ENCODE measurements around the gene GPR107.

GPR107 gene

DNA sequence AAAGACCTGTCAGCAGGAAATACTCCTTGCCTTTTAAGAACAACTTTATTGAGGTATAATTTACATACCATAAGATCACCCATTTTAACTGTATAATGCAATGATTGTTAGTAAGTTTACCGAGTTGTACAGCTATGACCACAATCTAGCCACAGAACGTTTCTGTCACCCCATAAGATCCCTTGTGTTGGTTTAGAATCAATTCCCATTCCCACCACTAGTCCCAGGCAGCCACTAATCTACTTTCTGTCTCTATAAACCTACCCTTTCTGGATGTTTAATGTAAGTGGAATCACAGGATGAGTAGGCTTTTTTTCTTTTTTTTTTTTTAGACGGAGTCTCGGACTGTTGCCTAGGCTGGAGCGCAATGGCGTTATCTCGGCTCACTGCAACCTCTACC lies 4.4 kb downstream of the GPR107 start:
- Histone ChIP-seq H3K79me2 (ENCODE audit: insufficient read depth, low read depth) (peaks cover 57% of the 10 kb centered on the region), H3K36me3 (ENCODE audit: insufficient read depth) (no peaks in the 10 kb centered on the region), H2AFZ (ENCODE audit: low read depth) (no peak overlapping the region), H3K4me3 (IDR thresholded peaks at IDR 0.05; ENCODE audit: insufficient read depth, low read depth, low read length) (no peak overlapping the region), H3K27ac (no peak overlapping the region), H4K20me1 (ENCODE audit: insufficient read depth) (no peaks in the 10 kb centered on the region), H3K4me2 (no peak overlapping the region), H3K27me3 (ENCODE audit: insufficient read depth, low read depth) (no peaks in the 10 kb centered on the region), H3K9ac (no peak overlapping the region), H3K4me1 (ENCODE audit: low read depth, poor library complexity, severe bottlenecking) (peaks cover 14% of the 10 kb centered on the region)
- no peak for TF ChIP-seq CTCF (conservative IDR thresholded peaks at IDR 0.05; ENCODE audit: low read depth, low read length)

GRCh38 chr9:130058887-130059286 lies 5.2 kb downstream of the GPR107 start:
- H3K4me2 ChIP-seq, result no peak overlapping the region
- H3K4me1 ChIP-seq (ENCODE audit: low read depth, poor library complexity, severe bottlenecking), result peaks cover 14% of the 10 kb centered on the region
- H3K4me3 ChIP-seq (IDR thresholded peaks at IDR 0.05; ENCODE audit: insufficient read depth, low read depth, low read length), result no peak overlapping the region
- no peaks in the 10 kb centered on the region for H3K27me3 ChIP-seq (ENCODE audit: insufficient read depth, low read depth)
- H2AFZ ChIP-seq (ENCODE audit: low read depth), result no peak overlapping the region
- TF ChIP-seq CTCF (conservative IDR thresholded peaks at IDR 0.05; ENCODE audit: low read depth, low read length), result no peak
- no peak overlapping the region for H3K27ac ChIP-seq
- peaks cover 51% of the 10 kb centered on the region for H3K79me2 ChIP-seq (ENCODE audit: insufficient read depth, low read depth)
- no peaks in the 10 kb centered on the region for H3K36me3 ChIP-seq (ENCODE audit: insufficient read depth)
- H4K20me1 ChIP-seq (ENCODE audit: insufficient read depth), result no peaks in the 10 kb centered on the region
- H3K9ac ChIP-seq, result no peak overlapping the region

- H3K9ac ChIP-seq, result no peak overlapping the region
- TF ChIP-seq CTCF (conservative IDR thresholded peaks at IDR 0.05; ENCODE audit: low read depth, low read length), result no peak
- no peak overlapping the region for H3K4me3 ChIP-seq (IDR thresholded peaks at IDR 0.05; ENCODE audit: insufficient read depth, low read depth, low read length)
- no peak overlapping the region for H3K27ac ChIP-seq
- no peaks in the 10 kb centered on the region for H3K27me3 ChIP-seq (ENCODE audit: insufficient read depth, low read depth)
- H3K36me3 ChIP-seq (ENCODE audit: insufficient read depth), result no peaks in the 10 kb centered on the region
- H3K4me1 ChIP-seq (ENCODE audit: low read depth, poor library complexity, severe bottlenecking), result peaks cover 6% of the 10 kb centered on the region
- no peaks in the 10 kb centered on the region for H4K20me1 ChIP-seq (ENCODE audit: insufficient read depth)
- peaks cover 37% of the 10 kb centered on the region; the same call in 1 of the 2 replicates for H3K79me2 ChIP-seq (ENCODE audit: insufficient read depth, low read depth)
- no peak overlapping the region for H3K4me2 ChIP-seq
- H2AFZ ChIP-seq (ENCODE audit: low read depth), result no peak overlapping the region
Measured at GRCh38 chr9:130060296-130060695, 6.6 kb downstream of the GPR107 start.

DNA sequence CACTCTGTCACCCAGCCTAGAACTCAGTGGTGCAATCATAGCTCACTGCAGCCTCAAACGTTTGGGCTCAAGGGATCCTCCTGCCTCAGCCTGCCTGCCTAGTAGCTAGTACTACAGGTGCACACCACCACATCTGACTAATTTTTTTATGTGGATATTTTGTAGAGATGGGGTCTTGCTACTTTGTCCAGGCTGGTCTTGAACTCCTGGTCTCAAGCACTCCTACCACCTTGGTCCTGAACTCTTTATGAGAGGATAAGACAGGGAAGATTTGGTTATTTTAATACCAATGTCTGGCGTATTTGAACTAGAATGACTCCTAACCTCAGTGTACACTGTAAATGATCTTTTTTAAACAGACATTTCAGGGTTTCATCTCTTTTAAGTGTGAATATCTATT lies 9.0 kb downstream of the GPR107 start:
- H3K4me1 ChIP-seq (ENCODE audit: low read depth, poor library complexity, severe bottlenecking), result peaks cover 7% of the 10 kb centered on the region
- no peaks in the 10 kb centered on the region for H4K20me1 ChIP-seq (ENCODE audit: insufficient read depth)
- H3K9ac ChIP-seq, result no peak overlapping the region
- H3K27ac ChIP-seq, result no peak overlapping the region
- H3K36me3 ChIP-seq (ENCODE audit: insufficient read depth), result no peaks in the 10 kb centered on the region
- H3K27me3 ChIP-seq (ENCODE audit: insufficient read depth, low read depth), result no peaks in the 10 kb centered on the region
- no peak overlapping the region for H3K4me3 ChIP-seq (IDR thresholded peaks at IDR 0.05; ENCODE audit: insufficient read depth, low read depth, low read length)
- peaks cover 47% of the 10 kb centered on the region; the same call in 1 of the 2 replicates for H3K79me2 ChIP-seq (ENCODE audit: insufficient read depth, low read depth)
- no peak overlapping the region for H2AFZ ChIP-seq (ENCODE audit: low read depth)
- no peak for TF ChIP-seq CTCF (conservative IDR thresholded peaks at IDR 0.05; ENCODE audit: low read depth, low read length)
- H3K4me2 ChIP-seq, result no peak overlapping the region

All from KMS-11 (cell line).